CD4-positive, alpha-beta T cell (primary cell): ENCODE measurements around the gene FGGY. TPM values are rescaled to one million over a fixed set of nuclear protein-coding genes. Genes with fewer than 3 reads are reported as not detected.

Source experiments
- ATAC-seq: fragments of 200-7000 bp; cut with Tn5 transposase; one replicate; pipeline ENCODE4 v1.10.0; 2022; ENCODE audit warnings: mild to moderate bottlenecking; ENCODE audit not compliant: poor library complexity
- CTCF ChIA-PET: fragments of 350-600 bp; sonication (Branson Sonifier 250); formaldehyde crosslinking; loops from one replicate; lab custom pipeline; 2021; ENCODE audit warnings: antibody characterized with exemption, inconsistent platforms; lab: Charles Lee
- POLR2A ChIA-PET: fragments of 350-600 bp; sonication (Branson Sonifier 250); formaldehyde crosslinking; loops from one replicate; lab custom pipeline; 2021; ENCODE audit warnings: antibody characterized with exemption, inconsistent platforms; lab: Charles Lee
- DNase-seq, 14 experiments: peaks; one replicate each; pipeline ENCODE4 v3.0.0-alpha.2; 2013 to 2020; ENCODE audit warnings: mixed read lengths in 2 of 14
- H3K27ac ChIP-seq, 2 donors: one replicate each; pipeline versions ENCODE4 v1.5.1 to v1.7.0; 2013; ENCODE audit warnings: low read length in 2 of 2, low read depth in 1 of 2, mild to moderate bottlenecking in 1 of 2
- H3K27me3 ChIP-seq, 2 experiments: 1 replicate in 1 of 2; 2 replicates in 1 of 2; pipeline versions ENCODE4 v1.6.1 to v1.7.0; 2013; ENCODE audit warnings: low read length in 2 of 2, control low read depth in 1 of 2, mild to moderate bottlenecking in 1 of 2, moderate library complexity in 1 of 2; ENCODE audit not compliant: insufficient read depth in 2 of 2, control insufficient read depth in 1 of 2
- H3K36me3 ChIP-seq: one replicate; pipeline ENCODE4 v1.6.1; 2013; ENCODE audit warnings: low read length, control low read depth; ENCODE audit not compliant: insufficient read depth
- H3K4me1 ChIP-seq: one replicate; pipeline ENCODE4 v1.6.1; 2013; ENCODE audit warnings: low read length, control low read depth; ENCODE audit not compliant: insufficient read depth
- H3K4me3 ChIP-seq: one replicate; pipeline ENCODE4 v1.5.1; 2013; ENCODE audit warnings: mild to moderate bottlenecking, low read length, moderate library complexity
- H3K9me3 ChIP-seq, 2 experiments: 1 replicate in 1 of 2; 2 replicates in 1 of 2; pipeline versions ENCODE4 v1.6.1 to v1.7.0; 2013; ENCODE audit warnings: low read length in 2 of 2, mild to moderate bottlenecking in 2 of 2, control low read depth in 1 of 2, moderate library complexity in 1 of 2; ENCODE audit not compliant: control insufficient read depth in 1 of 2, insufficient read depth in 1 of 2
- H3K27ac Mint-ChIP-seq: one replicate; pipeline ENCODE4 v1.8.0; 2020; ENCODE audit warnings: mixed read lengths
- H3K27me3 Mint-ChIP-seq: one replicate; pipeline ENCODE4 v1.8.0; 2021; ENCODE audit warnings: mixed read lengths
- H3K36me3 Mint-ChIP-seq: one replicate; pipeline ENCODE4 v1.8.0; 2021; ENCODE audit warnings: low read depth, mixed read lengths
- H3K4me1 Mint-ChIP-seq: one replicate; pipeline ENCODE4 v1.8.0; 2021; ENCODE audit warnings: low read depth, mixed read lengths
- H3K4me3 Mint-ChIP-seq: one replicate; pipeline ENCODE4 v1.8.0; 2020; ENCODE audit warnings: mild to moderate bottlenecking, mixed read lengths
- H3K9me3 Mint-ChIP-seq: one replicate; pipeline ENCODE4 v1.8.0; 2020; ENCODE audit warnings: mixed read lengths
- intact Hi-C, 2 experiments: fragments of 100-400 bp; cut with DNase I in 1 of 2; cut with micrococcal nuclease in 1 of 2; formaldehyde crosslinking; loops; one replicate each; pipeline versions ENCODE4 v1.15.1 to v1.9.0; 2023 to 2025; cut with DNase I, micrococcal nuclease
- total RNA-seq, 174 experiments: library from RNA in 2 of 174; stranded (reverse) in 2 of 174; gene quantifications; one replicate each; pipeline ENCODE4 v1.2.3 and lab custom pipeline; 2021 to 2026
- TF ChIP-seq, protein P1 (sequence below): fragments of 200-600 bp; IDR thresholded peaks from one replicate; pipeline ENCODE4 v1.8.0; 2022; ENCODE audit warnings: antibody characterized with exemption, mild to moderate bottlenecking

FGGY gene
- total RNA-seq, 2 experiments from 2014 or later: 9.5 to 10.0 TPM

DNA sequence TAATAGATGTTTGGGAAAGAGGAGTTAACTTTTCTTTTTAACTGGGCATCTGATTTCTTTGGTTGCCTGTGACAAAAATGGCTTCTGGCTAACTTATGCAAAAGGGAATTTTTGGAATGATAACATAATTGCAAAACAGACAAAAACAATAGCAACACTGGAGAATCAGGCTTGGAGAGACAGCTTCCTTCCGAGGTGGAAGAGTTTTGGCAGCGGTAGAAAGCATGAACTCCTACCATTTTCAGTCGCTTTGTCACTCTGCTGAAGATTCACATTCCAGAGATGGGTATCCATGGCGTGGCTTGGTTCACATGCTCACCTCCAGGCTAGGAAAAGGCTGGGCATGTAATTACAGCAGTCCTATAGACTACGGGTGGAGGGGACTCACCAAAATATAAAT lies 17.2 kb upstream of the FGGY start:
- H3K4me3 Mint-ChIP-seq: no peak overlapping the region
- no peaks in the 10 kb centered on the region for H3K9me3 Mint-ChIP-seq
- H3K27ac Mint-ChIP-seq: no peak overlapping the region
- peaks cover 23% of the 10 kb centered on the region for H3K27me3 Mint-ChIP-seq
- H3K36me3 ChIP-seq: no peaks in the 10 kb centered on the region
- intact Hi-C loops: no loop called here
- TF ChIP-seq, protein P1, sequence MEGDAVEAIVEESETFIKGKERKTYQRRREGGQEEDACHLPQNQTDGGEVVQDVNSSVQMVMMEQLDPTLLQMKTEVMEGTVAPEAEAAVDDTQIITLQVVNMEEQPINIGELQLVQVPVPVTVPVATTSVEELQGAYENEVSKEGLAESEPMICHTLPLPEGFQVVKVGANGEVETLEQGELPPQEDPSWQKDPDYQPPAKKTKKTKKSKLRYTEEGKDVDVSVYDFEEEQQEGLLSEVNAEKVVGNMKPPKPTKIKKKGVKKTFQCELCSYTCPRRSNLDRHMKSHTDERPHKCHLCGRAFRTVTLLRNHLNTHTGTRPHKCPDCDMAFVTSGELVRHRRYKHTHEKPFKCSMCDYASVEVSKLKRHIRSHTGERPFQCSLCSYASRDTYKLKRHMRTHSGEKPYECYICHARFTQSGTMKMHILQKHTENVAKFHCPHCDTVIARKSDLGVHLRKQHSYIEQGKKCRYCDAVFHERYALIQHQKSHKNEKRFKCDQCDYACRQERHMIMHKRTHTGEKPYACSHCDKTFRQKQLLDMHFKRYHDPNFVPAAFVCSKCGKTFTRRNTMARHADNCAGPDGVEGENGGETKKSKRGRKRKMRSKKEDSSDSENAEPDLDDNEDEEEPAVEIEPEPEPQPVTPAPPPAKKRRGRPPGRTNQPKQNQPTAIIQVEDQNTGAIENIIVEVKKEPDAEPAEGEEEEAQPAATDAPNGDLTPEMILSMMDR: no peak
- H3K36me3 Mint-ChIP-seq: no peaks in the 10 kb centered on the region
- ATAC-seq (no peak), DNase-seq (no peak)
- H3K4me3 ChIP-seq: no peak overlapping the region
- ChIA-PET POLR2A (no interaction called here), CTCF (no interaction called here)
- H3K27ac ChIP-seq: no peak overlapping the region
- no peaks in the 10 kb centered on the region for H3K9me3 ChIP-seq
- H3K27me3 ChIP-seq: peaks cover 0 to 27% of the 10 kb centered on the region in 2 experiments
- no peaks in the 10 kb centered on the region for H3K4me1 ChIP-seq
- no peaks in the 10 kb centered on the region for H3K4me1 Mint-ChIP-seq

DNA sequence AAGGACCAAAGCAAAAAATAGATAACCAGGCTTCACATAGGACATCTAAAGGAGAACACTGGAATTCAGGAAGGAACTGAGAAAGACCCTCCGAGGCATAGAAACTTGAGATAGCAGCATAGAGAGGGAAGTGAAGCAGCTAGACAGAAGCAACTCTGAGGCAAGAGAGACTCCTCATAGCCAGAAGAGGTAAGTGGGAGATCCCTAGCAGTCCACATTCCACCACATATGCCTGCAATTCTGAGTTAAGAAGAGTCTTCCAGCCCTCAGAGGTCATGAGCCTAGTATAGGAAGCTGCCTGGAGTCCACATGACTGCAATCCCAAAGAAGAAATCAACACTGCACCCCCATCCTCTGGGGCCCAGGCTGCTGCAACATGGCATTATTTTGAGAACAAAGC lies 13.9 kb upstream of the FGGY start:
- Histone ChIP-seq H3K36me3 (no peaks in the 10 kb centered on the region), H3K4me3 (no peak overlapping the region), H3K9me3 (no peaks in the 10 kb centered on the region), H3K27me3 (peaks cover 0 to 21% of the 10 kb centered on the region in 2 experiments), H3K27ac (no peak overlapping the region), H3K4me1 (no peaks in the 10 kb centered on the region)
- Mint-ChIP-seq H3K4me3 (no peak overlapping the region), H3K27me3 (peaks cover 9% of the 10 kb centered on the region), H3K4me1 (no peaks in the 10 kb centered on the region), H3K9me3 (no peaks in the 10 kb centered on the region), H3K36me3 (no peaks in the 10 kb centered on the region), H3K27ac (no peak overlapping the region)
- ChIA-PET POLR2A (interaction anchor here (0.9 kb wide), 1 partner anchor 13 kb away, joined by 3 read pairs; no protein-coding TSS in a partner anchor), CTCF (no interaction called here)
- ATAC-seq: no peak
- DNase-seq: no peak
- TF ChIP-seq, protein P1: no peak
- intact Hi-C loops: no loop called here

DNA sequence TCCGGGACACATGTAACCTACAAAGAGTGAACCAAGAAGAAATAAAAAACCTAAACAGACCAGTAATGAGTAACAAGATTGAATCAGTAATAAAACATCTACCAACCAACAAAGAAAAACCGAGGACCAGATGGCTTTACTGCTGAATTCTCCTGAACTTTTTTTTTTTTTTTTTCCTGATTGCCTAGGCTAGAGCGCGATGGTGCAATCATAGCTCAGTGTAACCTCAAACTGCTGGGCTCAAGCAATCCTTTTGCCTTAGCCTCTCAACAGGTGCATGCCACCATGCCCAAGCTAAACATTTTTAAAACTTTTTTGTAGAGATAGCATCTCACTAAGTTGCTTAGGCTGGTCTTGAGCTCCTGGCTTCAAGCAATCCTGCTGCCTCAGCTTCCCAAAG lies 11.2 kb upstream of the FGGY start:
- Mint-ChIP-seq H3K4me3 (no peak overlapping the region), H3K36me3 (no peaks in the 10 kb centered on the region), H3K9me3 (no peaks in the 10 kb centered on the region), H3K4me1 (no peaks in the 10 kb centered on the region), H3K27me3 (peaks cover 4% of the 10 kb centered on the region), H3K27ac (no peak overlapping the region)
- no peak for DNase-seq
- intact Hi-C loops: no loop called here
- H3K4me3 ChIP-seq: no peak overlapping the region
- H3K4me1 ChIP-seq: no peaks in the 10 kb centered on the region
- CTCF ChIA-PET: no interaction called here
- H3K27me3 ChIP-seq: peaks cover 0 to 21% of the 10 kb centered on the region in 2 experiments
- TF ChIP-seq, protein P1: no peak
- POLR2A ChIA-PET: no interaction called here
- no peak for ATAC-seq
- no peak overlapping the region for H3K27ac ChIP-seq
- no peaks in the 10 kb centered on the region for H3K36me3 ChIP-seq
- no peaks in the 10 kb centered on the region for H3K9me3 ChIP-seq
